ENCODE measurements around the gene CD59.

The CD59 gene

GRCh38 chr11:33722590-33723234 is 13.5 kb downstream of the CD59 start:
- H3K9ac ChIP-seq (ENCODE audit: low read depth, low read length, poor library complexity, severe bottlenecking) = no peak overlapping the region
- peaks cover 43% of the 10 kb centered on the region for H3K79me2 ChIP-seq (ENCODE audit: insufficient read depth, low read length)
- H3K4me1 ChIP-seq (ENCODE audit: insufficient read depth, low read length, poor library complexity, severe bottlenecking) = peaks cover 33% of the 10 kb centered on the region
- H4K20me1 ChIP-seq (ENCODE audit: insufficient read depth, low read length, poor library complexity, severe bottlenecking) = peaks cover 18% of the 10 kb centered on the region
- no peaks in the 10 kb centered on the region for H3K9me3 ChIP-seq (ENCODE audit: insufficient read depth, low read depth, low read length)
- TF ChIP-seq CTCF (conservative IDR thresholded peaks at IDR 0.05; ENCODE audit: low read length) (no peak), EZH2phosphoT487 (IDR thresholded peaks at IDR 0.05; ENCODE audit: borderline replicate concordance) (no peak)
- H3K9me2 ChIP-seq (replicated peaks; ENCODE audit: low read depth, low read length) = no peaks in the 10 kb centered on the region
- no peak overlapping the region for H3K4me2 ChIP-seq (ENCODE audit: low read depth, low read length, poor library complexity, severe bottlenecking)
- no peak overlapping the region for H3K4me3 ChIP-seq (ENCODE audit: low read length, poor library complexity, severe bottlenecking)
- H3F3A ChIP-seq (ENCODE audit: low read depth) = no peaks in the 10 kb centered on the region
- no peak overlapping the region for H2AFZ ChIP-seq (ENCODE audit: low read length)
- peaks cover 27% of the 10 kb centered on the region; the same call in 1 of the 2 replicates for H3K36me3 ChIP-seq (ENCODE audit: insufficient read depth, low read length)
- no peaks in the 10 kb centered on the region for H3K27me3 ChIP-seq (ENCODE audit: insufficient read depth, low read length, poor library complexity, severe bottlenecking)

GRCh38 chr11:33721984-33722383 is 14.2 kb downstream of the CD59 start:
- Histone ChIP-seq H3K4me2 (ENCODE audit: low read depth, low read length, poor library complexity, severe bottlenecking) (no peak overlapping the region), H3K79me2 (ENCODE audit: insufficient read depth, low read length) (peaks cover 42% of the 10 kb centered on the region), H3F3A (ENCODE audit: low read depth) (no peaks in the 10 kb centered on the region), H3K9ac (ENCODE audit: low read depth, low read length, poor library complexity, severe bottlenecking) (no peak overlapping the region), H2AFZ (ENCODE audit: low read length) (no peak overlapping the region), H3K9me2 (replicated peaks; ENCODE audit: low read depth, low read length) (no peaks in the 10 kb centered on the region), H3K4me3 (ENCODE audit: low read length, poor library complexity, severe bottlenecking) (no peak overlapping the region), H4K20me1 (ENCODE audit: insufficient read depth, low read length, poor library complexity, severe bottlenecking) (peaks cover 18% of the 10 kb centered on the region), H3K9me3 (ENCODE audit: insufficient read depth, low read depth, low read length) (no peaks in the 10 kb centered on the region), H3K36me3 (ENCODE audit: insufficient read depth, low read length) (peaks cover 34% of the 10 kb centered on the region; the same call in 1 of the 2 replicates), H3K4me1 (ENCODE audit: insufficient read depth, low read length, poor library complexity, severe bottlenecking) (peaks cover 33% of the 10 kb centered on the region), H3K27me3 (ENCODE audit: insufficient read depth, low read length, poor library complexity, severe bottlenecking) (no peaks in the 10 kb centered on the region)
- TF ChIP-seq EZH2phosphoT487 (IDR thresholded peaks at IDR 0.05; ENCODE audit: borderline replicate concordance) (no peak), CTCF (conservative IDR thresholded peaks at IDR 0.05; ENCODE audit: low read length) (no peak)

GRCh38 chr11:33721426-33721825 is 14.8 kb downstream of the CD59 start:
- Histone ChIP-seq H3K4me3 (ENCODE audit: low read length, poor library complexity, severe bottlenecking) (no peak overlapping the region), H2AFZ (ENCODE audit: low read length) (no peak overlapping the region), H3K9me2 (replicated peaks; ENCODE audit: low read depth, low read length) (no peaks in the 10 kb centered on the region), H3K4me2 (ENCODE audit: low read depth, low read length, poor library complexity, severe bottlenecking) (no peak overlapping the region), H3K9me3 (ENCODE audit: insufficient read depth, low read depth, low read length) (no peaks in the 10 kb centered on the region), H3K4me1 (ENCODE audit: insufficient read depth, low read length, poor library complexity, severe bottlenecking) (peaks cover 33% of the 10 kb centered on the region), H3K36me3 (ENCODE audit: insufficient read depth, low read length) (peaks cover 39% of the 10 kb centered on the region; the same call in 1 of the 2 replicates), H3F3A (ENCODE audit: low read depth) (no peaks in the 10 kb centered on the region), H3K9ac (ENCODE audit: low read depth, low read length, poor library complexity, severe bottlenecking) (no peak overlapping the region), H3K27me3 (ENCODE audit: insufficient read depth, low read length, poor library complexity, severe bottlenecking) (no peaks in the 10 kb centered on the region), H4K20me1 (ENCODE audit: insufficient read depth, low read length, poor library complexity, severe bottlenecking) (peaks cover 18% of the 10 kb centered on the region), H3K79me2 (ENCODE audit: insufficient read depth, low read length) (peaks cover 42% of the 10 kb centered on the region)
- TF ChIP-seq EZH2phosphoT487 (IDR thresholded peaks at IDR 0.05; ENCODE audit: borderline replicate concordance) (no peak), CTCF (conservative IDR thresholded peaks at IDR 0.05; ENCODE audit: low read length) (no peak)

Measured in Loucy (cell line).